GM19395 (cell line): ENCODE measurements around the gene H2AZ1.
A peak's percentile ranks its signal among the peaks of the same experiment; 100 is the strongest.

Source experiments
- ATAC-seq: cut with Tn5 transposase; IDR thresholded peaks from one replicate; pipeline ENCODE4 v1.9.1; 2021; ENCODE audit warnings: mild to moderate bottlenecking, moderate library complexity; ENCODE audit not compliant: unreplicated experiment

Gene H2AZ1

DNA sequence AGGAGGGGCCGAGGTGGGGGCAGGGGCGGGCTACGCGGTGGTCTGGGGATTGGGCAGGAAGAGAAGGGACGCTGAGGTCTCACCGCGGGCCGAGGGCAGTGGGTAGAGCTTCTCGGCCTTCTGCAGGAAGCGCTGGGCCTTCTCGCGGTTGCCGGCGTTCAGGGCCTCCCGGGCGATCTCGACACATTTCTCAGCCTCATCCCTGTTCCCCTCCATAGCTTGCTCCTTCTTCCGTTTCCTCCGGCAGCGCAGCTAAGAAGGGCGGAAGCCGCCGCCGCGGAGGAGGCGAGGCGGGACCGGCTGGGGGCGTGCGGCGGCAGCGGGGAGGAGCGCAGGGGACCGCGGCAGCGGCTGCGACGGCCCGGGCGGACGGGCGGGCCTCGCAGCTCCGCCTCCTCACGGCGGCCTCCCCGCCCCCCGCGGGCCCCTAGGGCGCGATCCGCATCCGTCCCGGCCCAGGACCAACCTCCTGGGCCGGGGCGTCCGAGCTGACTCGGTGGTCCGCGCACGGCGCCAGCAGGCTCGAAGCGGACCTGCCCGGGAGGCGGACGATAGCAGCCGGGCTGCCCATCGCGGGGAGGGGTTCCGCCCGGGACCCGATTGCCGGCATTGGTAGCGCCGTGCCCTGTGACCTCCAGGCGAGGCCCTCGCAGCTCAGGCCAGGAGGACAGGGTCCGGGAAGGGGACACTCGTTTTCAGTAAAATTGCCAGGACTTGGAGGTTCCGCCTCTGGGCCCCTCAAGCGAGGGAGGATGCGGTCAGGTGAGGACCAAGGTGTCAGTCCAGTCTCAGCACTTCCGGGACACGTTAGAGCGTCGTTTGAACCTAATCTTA, 3.5 kb downstream of the H2AZ1 start, which contains the start of gene DNAJB14:
Gene DNAJB14 (minus strand): TSS at position 263 of the 834 bp plus-strand sequence. CDS start 47 bp downstream, at position 216.
- peak; percentile 43 for ATAC-seq

DNA sequence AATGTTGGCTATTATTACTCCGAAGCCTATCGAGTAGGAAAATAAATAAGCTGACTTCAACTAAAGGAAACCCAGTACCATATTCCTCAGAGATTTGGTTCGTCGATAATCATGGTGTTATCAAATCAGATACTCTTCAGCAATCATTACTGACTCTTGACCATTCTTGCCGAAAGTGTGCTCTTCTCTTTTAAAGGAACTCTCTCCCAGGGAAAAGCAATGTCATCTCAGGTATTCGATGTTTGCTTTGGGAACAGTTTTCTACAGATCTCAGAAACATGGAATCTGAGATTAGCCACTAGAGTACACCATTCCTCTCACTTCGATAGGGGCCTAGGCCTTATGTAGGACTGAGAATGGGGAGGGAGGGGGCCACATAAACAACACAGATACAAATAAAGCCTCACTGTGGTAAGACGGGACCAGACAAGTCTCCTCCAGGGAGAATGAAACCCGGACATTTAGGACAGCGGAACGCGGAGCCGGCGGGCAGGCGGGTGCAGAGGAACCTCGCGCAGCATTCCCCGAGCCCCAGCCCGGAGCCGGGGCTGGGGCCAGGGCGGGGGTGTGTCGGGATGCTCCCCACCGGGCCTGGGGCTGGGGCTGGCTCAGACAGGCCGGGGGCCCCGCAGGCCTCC, 4.2 kb downstream of the H2AZ1 start:
- peak; percentile 2 for ATAC-seq

DNA sequence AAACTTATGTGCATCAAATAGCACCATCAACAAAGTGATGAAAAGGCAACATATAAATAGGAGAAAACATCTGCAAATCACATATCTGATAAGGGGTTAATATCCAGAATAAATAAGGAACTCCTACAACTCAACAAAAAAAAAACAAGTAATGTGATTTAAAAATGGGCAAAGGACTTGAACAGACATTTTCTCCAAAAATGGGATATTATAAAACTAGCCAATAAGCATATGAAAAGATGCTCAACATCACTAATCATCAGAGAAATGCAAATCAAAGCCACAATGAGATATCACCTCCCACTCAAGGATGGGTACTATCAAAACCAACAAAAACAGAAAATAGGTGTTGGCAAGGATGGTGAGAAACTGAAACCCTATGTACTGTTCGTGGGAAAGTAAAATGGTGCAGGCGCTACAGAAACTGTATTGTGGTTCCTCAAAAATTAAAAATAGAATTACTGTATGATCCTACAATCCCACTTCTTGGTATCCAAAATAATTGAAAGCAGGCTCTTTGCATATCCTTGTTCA, 6.1 kb downstream of the H2AZ1 start:
- no peak for ATAC-seq

DNA sequence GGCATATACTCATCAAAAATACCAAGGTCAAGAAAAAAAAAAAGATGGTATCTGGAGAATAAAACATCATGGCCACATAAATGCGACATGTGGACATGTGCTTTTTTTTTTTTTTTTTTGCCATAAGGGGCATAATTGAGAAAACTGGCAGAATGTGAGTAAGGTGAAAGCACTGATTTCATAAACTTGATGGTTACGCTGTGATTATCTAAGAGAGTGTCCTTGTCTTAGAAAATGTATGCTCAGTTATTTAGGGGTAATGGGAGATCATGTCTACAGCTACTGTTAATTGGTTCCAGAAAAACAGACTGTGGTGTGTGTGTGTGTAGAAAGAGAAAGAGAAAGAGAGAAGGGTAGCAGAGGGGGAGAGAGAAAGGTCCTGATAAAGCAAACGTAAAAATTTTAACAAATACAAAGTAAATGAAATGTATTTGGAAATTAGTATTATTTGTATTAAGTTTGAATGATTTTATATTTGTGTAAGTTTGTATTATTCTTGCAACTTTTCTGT, 11.8 kb downstream of the H2AZ1 start:
- no peak for ATAC-seq

DNA sequence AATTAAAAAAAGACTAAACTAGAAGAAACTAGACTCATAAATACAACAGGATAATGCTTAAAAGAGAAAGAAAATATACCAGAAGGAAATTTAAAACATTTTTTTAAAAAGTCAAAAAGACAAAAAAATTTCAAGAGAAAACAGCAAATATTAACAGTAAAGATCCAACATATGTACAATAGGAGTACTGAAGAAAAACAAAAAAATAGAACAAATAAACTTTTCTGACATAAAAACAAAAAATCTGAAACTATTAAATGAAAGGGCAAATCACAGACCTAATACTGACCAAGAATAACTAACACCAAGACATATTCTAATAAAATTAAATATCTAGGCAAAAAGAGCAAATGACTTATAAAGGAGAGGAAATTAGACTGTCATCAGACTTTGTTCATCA, 15.2 kb downstream of the H2AZ1 start:
- ATAC-seq: no peak

DNA sequence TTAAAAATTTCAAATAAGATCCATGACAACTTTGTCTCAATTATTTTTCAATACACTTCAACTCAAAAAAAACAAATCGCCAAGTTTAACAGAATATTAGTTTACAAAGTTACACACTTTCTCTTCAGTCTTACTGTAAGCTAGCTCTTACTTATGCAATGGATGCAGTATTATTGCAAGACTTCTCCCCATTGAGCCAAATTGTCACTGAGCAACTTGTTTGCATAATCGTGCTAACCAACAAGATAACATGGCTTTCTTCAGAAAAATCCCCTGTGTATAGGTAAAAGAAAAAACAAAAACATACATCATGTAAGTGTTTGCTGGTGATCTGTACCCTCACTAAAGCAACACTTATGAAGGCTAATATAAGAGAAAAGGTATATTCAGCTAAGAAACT, 22.5 kb downstream of the H2AZ1 start:
- no peak for ATAC-seq

DNA sequence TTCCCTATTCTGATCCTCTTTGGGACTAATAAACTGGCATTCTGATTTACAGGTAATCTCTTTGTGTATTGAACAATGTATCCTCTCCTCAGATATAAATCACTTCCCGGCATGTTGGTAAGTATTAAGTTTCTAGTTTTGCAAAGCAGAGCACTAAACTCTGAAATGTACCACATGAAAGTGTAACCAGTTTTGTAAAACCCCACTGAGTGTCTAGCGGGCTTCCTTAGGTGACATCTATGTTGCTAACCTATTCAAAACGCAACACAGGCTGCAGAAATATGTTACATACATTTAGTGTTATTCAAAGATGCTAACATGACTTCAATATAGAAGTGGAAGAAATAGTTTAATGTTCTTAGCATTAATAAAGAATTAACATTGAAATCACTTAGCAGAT, 28.9 kb downstream of the H2AZ1 start:
- no peak for ATAC-seq

DNA sequence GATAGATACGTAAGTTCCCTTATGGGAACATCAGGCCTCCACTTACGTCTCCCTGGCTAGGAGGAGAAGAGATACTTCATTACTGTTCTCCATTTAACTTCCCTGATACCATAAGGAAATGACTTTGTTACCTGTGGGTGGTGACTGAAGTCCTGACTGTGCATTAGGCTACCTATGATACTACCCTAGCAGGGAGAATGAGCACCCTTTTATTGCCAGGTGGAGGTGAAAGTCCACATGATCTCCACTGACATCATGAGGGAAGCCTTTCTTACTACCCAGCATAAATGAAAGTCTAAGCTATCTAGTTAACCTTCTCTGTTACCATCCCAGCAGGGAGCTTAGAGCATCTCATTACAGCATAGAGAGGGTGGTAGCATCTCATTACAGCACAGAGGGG, 31.4 kb downstream of the H2AZ1 start:
- no peak for ATAC-seq

DNA sequence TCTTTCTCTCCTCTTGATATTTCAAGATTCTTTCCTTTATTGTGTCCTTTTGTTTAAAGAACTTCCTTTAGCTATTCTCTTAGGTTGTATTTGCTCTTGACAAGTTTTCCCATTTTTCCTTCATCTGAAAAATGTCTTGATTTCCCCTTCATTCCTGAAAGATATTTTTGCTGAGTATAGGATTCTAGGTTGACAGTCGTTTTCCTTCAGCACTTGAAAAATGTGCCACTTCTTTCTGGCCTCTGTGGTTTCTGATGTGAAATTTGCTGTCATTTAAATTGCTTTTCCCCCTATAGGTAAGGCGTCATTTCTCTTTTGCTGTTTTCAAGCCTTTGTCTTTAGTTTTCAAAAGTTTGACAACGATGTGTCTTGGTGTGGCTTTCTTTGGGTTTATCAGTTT, 32.5 kb downstream of the H2AZ1 start:
- no peak for ATAC-seq

DNA sequence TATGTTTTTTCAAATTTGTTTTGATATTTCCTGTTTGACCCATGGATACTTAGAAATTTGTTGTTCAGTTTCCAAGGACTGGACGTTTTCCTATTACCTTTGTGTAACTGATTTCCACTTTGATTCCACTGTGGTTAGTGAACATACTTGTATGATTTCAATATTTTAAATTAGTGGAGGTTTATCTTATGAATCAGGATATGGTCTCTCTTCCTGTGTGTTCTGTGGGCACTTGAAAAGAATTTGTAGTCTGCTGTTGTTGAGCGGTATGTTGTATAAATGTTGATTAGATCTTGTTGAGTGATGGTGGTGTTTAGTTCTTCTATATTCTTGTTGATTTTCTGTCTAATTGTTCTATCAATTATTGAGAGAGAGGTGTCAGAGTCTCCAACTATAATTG, 34.6 kb downstream of the H2AZ1 start:
- no peak for ATAC-seq
